Thymus (tissue), 11 donors: Measurements from ENCODE around the gene CGN. TPM values are rescaled to one million over a fixed set of nuclear protein-coding genes. Genes with fewer than 3 reads are reported as not detected.

Experiments
- DNase-seq, 9 donors: peaks; one replicate each; pipeline ENCODE4 v3.0.0-alpha.2; 2013; ENCODE audit warnings: low spot score in 9 of 9, low read depth in 6 of 9, missing footprints in 1 of 9
- H3K27ac ChIP-seq, 2 donors: one replicate each; pipeline ENCODE4 v1.5.1; 2013; ENCODE audit warnings: control low read depth in 1 of 2, low read depth in 1 of 2, low read length in 1 of 2, mild to moderate bottlenecking in 1 of 2, moderate library complexity in 1 of 2
- H3K27me3 ChIP-seq, 2 donors: one replicate each; pipeline ENCODE4 v1.5.1; 2013; ENCODE audit warnings: low read length in 1 of 2; ENCODE audit not compliant: control insufficient read depth in 2 of 2, insufficient read depth in 1 of 2
- H3K36me3 ChIP-seq, 2 donors: one replicate each; pipeline ENCODE4 v1.5.1; 2013; ENCODE audit warnings: low read length in 1 of 2, mild to moderate bottlenecking in 1 of 2, moderate library complexity in 1 of 2; ENCODE audit not compliant: control insufficient read depth in 2 of 2, insufficient read depth in 2 of 2
- H3K4me1 ChIP-seq, 2 donors: one replicate each; pipeline ENCODE4 v1.5.1; 2013; ENCODE audit warnings: low read length in 2 of 2; ENCODE audit not compliant: control insufficient read depth in 2 of 2, insufficient read depth in 2 of 2
- H3K4me3 ChIP-seq, 2 donors: one replicate each; pipeline ENCODE4 v1.5.1; 2013; ENCODE audit warnings: low read length in 2 of 2, control low read depth in 1 of 2, mild to moderate bottlenecking in 1 of 2
- H3K9me3 ChIP-seq, 2 donors: one replicate each; pipeline ENCODE4 v1.5.1; 2013; ENCODE audit warnings: low read length in 1 of 2, mild to moderate bottlenecking in 1 of 2; ENCODE audit not compliant: control insufficient read depth in 2 of 2, insufficient read depth in 1 of 2
- WGBS: extraction: QIAGEN DNeasy Blood & Tissue Kit; methylation state at CpG from one replicate; pipeline ENCODE4 v1.1.7; 2013; 5-methylcytosine and 5-hydroxymethylcytosine counted together
- polyA plus RNA-seq: library from polyadenylated mRNA; stranded (reverse); fragments of 200-250 nt; gene quantifications from one replicate; pipeline ENCODE4 v1.2.3, GENCODE V29; 2013
- total RNA-seq: library from RNA; stranded (reverse); fragments of 120-200 nt; gene quantifications from one replicate; pipeline ENCODE4 v1.2.4, GENCODE V29; 2013
- donor health status: healthy.

The CGN gene
- total and polyA plus RNA-seq, 2 donors, result 0.90 to 2.8 TPM

GRCh38 chr1:151537112-151537511 lies 25.9 kb downstream of the CGN start:
- H3K4me1 ChIP-seq, result peaks cover 11 to 21% of the 10 kb centered on the region in 2 donors
- no peaks in the 10 kb centered on the region for H3K36me3 ChIP-seq
- peaks cover 0 to 6% of the 10 kb centered on the region in 2 donors for H3K9me3 ChIP-seq
- 94% methylated on average over 9 of the region's 9 CpGs for WGBS
- H3K27me3 ChIP-seq, result peaks cover 6 to 22% of the 10 kb centered on the region in 2 donors
- no peak overlapping the region for H3K27ac ChIP-seq
- no peak overlapping the region for H3K4me3 ChIP-seq
- no peak for DNase-seq

GRCh38 chr1:151539321-151540020 lies 28.3 kb downstream of the CGN start:
- H3K4me1 ChIP-seq, result peaks cover 11 to 21% of the 10 kb centered on the region in 2 donors

GRCh38 chr1:151540021-151540981 lies 29.1 kb downstream of the CGN start, which contains the start of gene TUFT1:
TSS of gene TUFT1 (plus strand) at chr1:151540309. CDS start at chr1:151540367, 58 bp downstream.
- Histone ChIP-seq H3K4me3 (peak within 1 kb of the TSS; percentile 44 to 72), H3K4me1 (peaks cover 11 to 21% of the 10 kb centered on the region in 2 donors), H3K9me3 (peaks cover 0 to 6% of the 10 kb centered on the region in 2 donors), H3K27me3 (peaks cover 6 to 31% of the 10 kb centered on the region in 2 donors), H3K36me3 (no peaks in the 10 kb centered on the region), H3K27ac (peak within 1 kb of the TSS; percentile 48 to 67)
- DNase-seq, result peak; percentile 65 to 95 (median 87)
- 1% methylated on average over 70 of the region's 70 CpGs for WGBS

More at GRCh38 chr1:151539321-151540020, 28.3 kb downstream of the CGN start:
- H3K9me3 ChIP-seq, result peaks cover 0 to 6% of the 10 kb centered on the region in 2 donors
- H3K27ac ChIP-seq, result peak overlapping the region; percentile 48 to 67
- H3K27me3 ChIP-seq, result peaks cover 6 to 31% of the 10 kb centered on the region in 2 donors
- WGBS, result 36% methylated on average over 7 of the region's 7 CpGs
- no peaks in the 10 kb centered on the region for H3K36me3 ChIP-seq
- peak overlapping the region in 1 of 2 donors; percentile 72 for H3K4me3 ChIP-seq
- peak in 7 of 9 donors; percentile 19 to 60 (median 26) for DNase-seq

- Histone ChIP-seq H3K9me3 (peaks cover 0 to 6% of the 10 kb centered on the region in 2 donors), H3K4me3 (peak overlapping the region; percentile 44 to 72), H3K36me3 (no peaks in the 10 kb centered on the region), H3K27me3 (peaks cover 6 to 31% of the 10 kb centered on the region in 2 donors), H3K4me1 (peaks cover 11 to 21% of the 10 kb centered on the region in 2 donors), H3K27ac (no peak overlapping the region)
- no peak for DNase-seq
- 7% methylated on average over 13 of the region's 13 CpGs for WGBS
Measured at GRCh38 chr1:151540982-151541377, 29.8 kb downstream of the CGN start.

GRCh38 chr1:151541752-151542151 lies 30.6 kb downstream of the CGN start:
- DNase-seq, result no peak
- peaks cover 11 to 21% of the 10 kb centered on the region in 2 donors for H3K4me1 ChIP-seq
- no peak overlapping the region for H3K27ac ChIP-seq
- H3K27me3 ChIP-seq, result peaks cover 6 to 31% of the 10 kb centered on the region in 2 donors
- H3K4me3 ChIP-seq, result no peak overlapping the region
- H3K36me3 ChIP-seq, result no peaks in the 10 kb centered on the region
- H3K9me3 ChIP-seq, result peaks cover 0 to 6% of the 10 kb centered on the region in 2 donors
- WGBS, result 87% methylated on average over 5 of the region's 5 CpGs

GRCh38 chr1:151542710-151543129 lies 31.5 kb downstream of the CGN start:
- 97% methylated on average over 3 of the region's 3 CpGs for WGBS
- Histone ChIP-seq H3K27ac (no peak overlapping the region), H3K4me3 (no peak overlapping the region), H3K27me3 (peaks cover 6 to 31% of the 10 kb centered on the region in 2 donors), H3K9me3 (peaks cover 0 to 6% of the 10 kb centered on the region in 2 donors), H3K36me3 (no peaks in the 10 kb centered on the region), H3K4me1 (peaks cover 11 to 23% of the 10 kb centered on the region in 2 donors)
- DNase-seq, result no peak

GRCh38 chr1:151545542-151545941 lies 34.4 kb downstream of the CGN start:
- DNase-seq, result no peak
- peaks cover 6 to 10% of the 10 kb centered on the region in 2 donors for H3K4me1 ChIP-seq
- no peak overlapping the region for H3K4me3 ChIP-seq
- H3K36me3 ChIP-seq, result no peaks in the 10 kb centered on the region
- H3K9me3 ChIP-seq, result peaks cover 0 to 6% of the 10 kb centered on the region in 2 donors
- 92% methylated on average over 1 of the region's 1 CpG for WGBS
- H3K27ac ChIP-seq, result no peak overlapping the region
- peaks cover 6 to 25% of the 10 kb centered on the region in 2 donors for H3K27me3 ChIP-seq

GRCh38 chr1:151546011-151546925 lies 35.1 kb downstream of the CGN start:
- no peak overlapping the region for H3K4me3 ChIP-seq
- DNase-seq, result no peak
- 97% methylated on average over 4 of the region's 4 CpGs for WGBS
- H3K4me1 ChIP-seq, result peaks cover 0 to 3% of the 10 kb centered on the region in 2 donors
- H3K9me3 ChIP-seq, result no peaks in the 10 kb centered on the region
- peaks cover 3 to 17% of the 10 kb centered on the region in 2 donors for H3K27me3 ChIP-seq
- no peak overlapping the region for H3K27ac ChIP-seq
- no peaks in the 10 kb centered on the region for H3K36me3 ChIP-seq
